GM06990 (cell line): Measurements from ENCODE around the gene DOCK1.

Experiments
- DNase-seq: peaks from one replicate; pipeline ENCODE4 v3.0.0-alpha.2; 2011; ENCODE audit not compliant: insufficient read length; ENCODE audit errors: extremely low read depth
- H3K27me3 ChIP-seq: replicated peaks from 2 replicates; pipeline ENCODE4 v1.6.0; 2011; ENCODE audit warnings: low read length; ENCODE audit not compliant: control insufficient read depth, insufficient read depth
- H3K36me3 ChIP-seq: 2 replicates; pipeline ENCODE4 v1.5.1; 2011; ENCODE audit warnings: low read length; ENCODE audit not compliant: control insufficient read depth, insufficient read depth
- H3K4me3 ChIP-seq: replicated peaks from 2 replicates; pipeline ENCODE4 v1.5.1; 2011; ENCODE audit warnings: low read depth, mild to moderate bottlenecking, control low read depth, low read length
- TF ChIP-seq, protein P1 (sequence below): IDR thresholded peaks from 2 replicates; pipeline ENCODE4 v1.5.1; 2011; ENCODE audit warnings: low read length, control low read depth, mild to moderate bottlenecking, inconsistent platforms; ENCODE audit not compliant: insufficient read depth, poor library complexity, severe bottlenecking

DOCK1 gene

DNA sequence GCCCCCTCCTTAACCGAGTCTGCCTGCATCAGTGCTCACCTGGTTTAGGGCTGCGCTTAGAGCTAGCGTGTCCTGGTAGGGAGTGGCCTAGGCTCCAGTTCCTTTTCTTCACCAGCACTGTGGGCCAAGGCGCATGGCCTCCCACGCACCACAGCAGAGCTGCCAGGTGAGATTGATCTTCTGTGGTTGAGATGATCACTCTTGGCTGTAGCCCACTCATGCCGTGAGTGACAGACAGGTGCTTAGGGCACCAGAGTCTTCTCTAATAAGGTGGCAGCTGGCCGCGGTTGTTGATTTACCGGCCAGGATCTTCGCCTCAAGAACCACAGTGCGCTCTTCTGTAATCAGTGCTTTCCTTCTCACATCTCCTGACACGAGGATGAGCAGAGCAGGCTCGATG, 448.3 kb downstream of the DOCK1 start:
- Histone ChIP-seq H3K27me3 (no peaks in the 10 kb centered on the region), H3K36me3 (no peaks in the 10 kb centered on the region), H3K4me3 (no peak overlapping the region)
- DNase-seq = no peak
- TF ChIP-seq, protein P1, sequence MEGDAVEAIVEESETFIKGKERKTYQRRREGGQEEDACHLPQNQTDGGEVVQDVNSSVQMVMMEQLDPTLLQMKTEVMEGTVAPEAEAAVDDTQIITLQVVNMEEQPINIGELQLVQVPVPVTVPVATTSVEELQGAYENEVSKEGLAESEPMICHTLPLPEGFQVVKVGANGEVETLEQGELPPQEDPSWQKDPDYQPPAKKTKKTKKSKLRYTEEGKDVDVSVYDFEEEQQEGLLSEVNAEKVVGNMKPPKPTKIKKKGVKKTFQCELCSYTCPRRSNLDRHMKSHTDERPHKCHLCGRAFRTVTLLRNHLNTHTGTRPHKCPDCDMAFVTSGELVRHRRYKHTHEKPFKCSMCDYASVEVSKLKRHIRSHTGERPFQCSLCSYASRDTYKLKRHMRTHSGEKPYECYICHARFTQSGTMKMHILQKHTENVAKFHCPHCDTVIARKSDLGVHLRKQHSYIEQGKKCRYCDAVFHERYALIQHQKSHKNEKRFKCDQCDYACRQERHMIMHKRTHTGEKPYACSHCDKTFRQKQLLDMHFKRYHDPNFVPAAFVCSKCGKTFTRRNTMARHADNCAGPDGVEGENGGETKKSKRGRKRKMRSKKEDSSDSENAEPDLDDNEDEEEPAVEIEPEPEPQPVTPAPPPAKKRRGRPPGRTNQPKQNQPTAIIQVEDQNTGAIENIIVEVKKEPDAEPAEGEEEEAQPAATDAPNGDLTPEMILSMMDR = no peak

DNA sequence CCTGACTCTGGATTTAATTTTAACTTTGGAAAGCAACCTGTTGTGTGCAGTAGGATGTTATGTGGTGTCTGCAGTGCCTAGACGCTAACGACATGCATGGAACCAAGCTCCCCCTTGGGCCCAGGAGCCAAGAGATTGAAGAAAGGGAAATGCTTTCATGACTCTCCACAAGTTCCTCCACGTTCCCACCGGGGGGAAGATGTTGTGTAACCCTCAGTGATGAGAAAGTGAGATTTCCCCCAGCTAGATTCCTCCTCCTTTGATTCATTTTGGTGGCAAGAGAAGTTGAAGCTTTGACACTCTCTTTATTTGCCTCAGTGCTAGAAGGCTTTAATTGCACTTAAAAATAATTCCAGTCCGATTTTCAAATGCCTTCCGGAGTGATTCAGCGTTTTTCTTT, 449.0 kb downstream of the DOCK1 start:
- TF ChIP-seq, protein P1 = no peak
- H3K27me3 ChIP-seq = no peaks in the 10 kb centered on the region
- no peaks in the 10 kb centered on the region for H3K36me3 ChIP-seq
- H3K4me3 ChIP-seq = no peak overlapping the region
- DNase-seq = no peak

DNA sequence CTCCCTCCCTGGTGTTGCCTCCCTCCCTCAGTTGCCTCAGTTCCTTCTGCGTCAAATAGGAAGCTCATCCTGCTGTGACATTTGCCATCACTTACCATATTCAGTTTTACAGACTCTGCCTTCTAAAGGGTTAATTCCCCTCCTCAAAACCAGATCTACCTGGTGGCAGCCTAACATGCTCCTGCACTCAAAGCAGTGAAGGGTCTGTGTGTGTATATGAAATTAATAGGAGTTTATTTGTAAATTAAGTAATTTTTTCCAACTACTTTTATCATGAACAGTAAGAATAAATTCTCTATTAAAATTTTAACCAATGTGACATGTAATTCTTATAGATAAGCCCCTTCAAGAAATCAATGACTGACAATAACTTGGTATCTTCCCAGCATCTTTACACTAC, 449.8 kb downstream of the DOCK1 start:
- DNase-seq = no peak
- H3K27me3 ChIP-seq = no peaks in the 10 kb centered on the region
- no peaks in the 10 kb centered on the region for H3K36me3 ChIP-seq
- TF ChIP-seq, protein P1 = no peak
- no peak overlapping the region for H3K4me3 ChIP-seq

DNA sequence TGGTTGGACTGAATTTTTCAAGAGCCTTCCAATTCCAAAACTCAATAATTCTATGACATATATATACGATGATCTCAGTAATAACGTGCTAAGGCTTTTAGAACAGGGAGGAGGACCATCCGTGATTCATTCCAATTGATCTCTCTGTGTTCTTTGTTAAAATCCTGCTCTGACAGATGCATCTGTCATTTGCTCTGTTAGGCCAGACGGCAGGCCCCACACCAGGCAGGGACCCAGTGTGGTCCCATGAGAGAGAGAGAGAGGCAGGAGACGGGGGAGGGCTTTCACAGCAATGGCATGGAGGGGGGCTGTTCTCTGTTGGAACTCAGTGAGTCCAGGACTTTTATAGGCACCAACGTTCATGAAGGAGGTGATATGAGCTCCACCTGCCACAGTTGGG, 451.1 kb downstream of the DOCK1 start:
- TF ChIP-seq, protein P1 = no peak

DNA sequence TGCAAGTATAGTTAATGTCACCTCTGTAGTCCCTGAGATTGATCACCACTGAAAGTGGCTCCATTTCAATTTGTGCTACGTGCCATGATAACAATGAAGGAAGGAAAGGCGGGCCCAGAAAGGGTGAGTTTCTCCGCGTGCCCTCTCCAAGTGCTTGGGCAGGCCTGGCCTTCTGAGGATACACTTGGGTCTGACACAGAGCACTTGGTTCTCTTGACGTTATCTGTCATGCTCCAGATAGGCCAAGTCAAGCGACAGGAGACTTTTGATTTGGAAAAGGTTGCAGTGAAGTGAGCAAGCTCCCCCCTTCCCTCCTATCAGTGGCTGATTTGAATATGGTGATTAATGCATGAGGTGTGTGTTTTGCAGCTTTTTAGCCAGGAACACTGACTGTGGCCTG, 452.0 kb downstream of the DOCK1 start:
- DNase-seq = no peak
- no peak overlapping the region for H3K4me3 ChIP-seq
- H3K36me3 ChIP-seq = no peaks in the 10 kb centered on the region
- TF ChIP-seq, protein P1 = no peak
- no peaks in the 10 kb centered on the region for H3K27me3 ChIP-seq

More for the DNA sequence above, 451.1 kb downstream of the DOCK1 start:
- Histone ChIP-seq H3K4me3 (no peak overlapping the region), H3K36me3 (no peaks in the 10 kb centered on the region), H3K27me3 (no peaks in the 10 kb centered on the region)
- no peak for DNase-seq

DNA sequence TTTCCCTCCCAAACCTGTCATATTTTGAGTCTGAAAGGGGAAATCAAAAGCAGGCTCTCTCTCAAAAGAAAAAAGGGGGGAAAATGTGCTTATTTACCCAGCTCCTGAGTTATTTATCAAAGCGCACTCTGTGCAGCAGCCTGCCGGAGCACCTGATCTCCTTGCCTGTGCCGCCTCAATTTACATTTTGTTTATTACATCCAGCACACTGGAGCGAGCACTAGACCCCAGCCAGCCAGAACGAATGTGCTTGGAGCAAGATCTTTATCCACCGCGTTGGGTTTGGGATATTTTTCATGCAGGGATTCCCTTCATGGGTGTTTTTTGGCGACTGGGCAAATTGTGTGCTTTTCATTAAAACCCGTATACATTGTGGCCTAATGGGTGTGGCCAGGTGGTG, 453.1 kb downstream of the DOCK1 start:
- TF ChIP-seq, protein P1 = no peak
- Histone ChIP-seq H3K4me3 (no peak overlapping the region), H3K27me3 (no peaks in the 10 kb centered on the region), H3K36me3 (no peaks in the 10 kb centered on the region)
- DNase-seq = no peak
